ENCODE data around the gene HCK.
"Not testable (repeated sequence)": the region's sequence is repeated elsewhere in the genome, so short reads cannot be mapped to it uniquely, and the experiment has no call there.

HCK gene

GRCh38 chr20:32029561-32029960 is 22.5 kb upstream of the HCK start:
- no peak for DNase-seq (ENCODE audit: low read depth)

- peak; percentile 31 for DNase-seq (ENCODE audit: low read depth)
Measured at GRCh38 chr20:32031007-32031958, 20.8 kb upstream of the HCK start.

GRCh38 chr20:32033316-32033715 is 18.7 kb upstream of the HCK start:
- DNase-seq (ENCODE audit: low read depth), result no peak

- not testable (repeated sequence) for DNase-seq (ENCODE audit: low read depth)
Measured at GRCh38 chr20:32033721-32034120, 18.3 kb upstream of the HCK start.

- no peak for DNase-seq (ENCODE audit: low read depth)
Measured at GRCh38 chr20:32034581-32035425, 17.2 kb upstream of the HCK start.

GRCh38 chr20:32035426-32035779 is 16.6 kb upstream of the HCK start:
- no peak for DNase-seq (ENCODE audit: low read depth)

GRCh38 chr20:32036252-32036651 is 15.8 kb upstream of the HCK start:
- no peak for DNase-seq (ENCODE audit: low read depth)

- DNase-seq (ENCODE audit: low read depth), result no peak
Measured at GRCh38 chr20:32036716-32037485, 15.1 kb upstream of the HCK start.

- DNase-seq (ENCODE audit: low read depth), result no peak
Measured at GRCh38 chr20:32037929-32038328, 14.1 kb upstream of the HCK start.

GRCh38 chr20:32040142-32040953 is 11.7 kb upstream of the HCK start:
- DNase-seq (ENCODE audit: low read depth), result no peak

GRCh38 chr20:32045999-32046398 is 6.0 kb upstream of the HCK start:
- no peak for DNase-seq (ENCODE audit: low read depth)

GRCh38 chr20:32050324-32050841 is 1.7 kb upstream of the HCK start:
- no peak for DNase-seq (ENCODE audit: low read depth)

- no peak for DNase-seq (ENCODE audit: low read depth)
Measured at GRCh38 chr20:32050851-32051556, 1.0 kb upstream of the HCK start.

- DNase-seq (ENCODE audit: low read depth), result no peak
Measured at GRCh38 chr20:32051720-32052089, 337 bp upstream of the HCK start.

GRCh38 chr20:32052778-32053362 is 828 bp downstream of the HCK start:
- DNase-seq (ENCODE audit: low read depth), result no peak

- no peak for DNase-seq (ENCODE audit: low read depth)
Measured at GRCh38 chr20:32053648-32054047, 1.6 kb downstream of the HCK start.

- no peak for DNase-seq (ENCODE audit: low read depth)
Measured at GRCh38 chr20:32056708-32057483, 4.9 kb downstream of the HCK start.

GRCh38 chr20:32057656-32058184 is 5.7 kb downstream of the HCK start:
- no peak for DNase-seq (ENCODE audit: low read depth)

- no peak for DNase-seq (ENCODE audit: low read depth)
Measured at GRCh38 chr20:32059189-32059588, 7.1 kb downstream of the HCK start.
